ENCODE results near the gene ATG101. TPM values are rescaled to one million over a fixed set of nuclear protein-coding genes. Genes with fewer than 3 reads are reported as not detected.

Gene ATG101
- total and polyA plus RNA-seq, 8 donors = 7.6 to 105 (median 37.2) TPM

GRCh38 chr12:52052468-52053186, 17.2 kb upstream of the ATG101 start:
- Histone ChIP-seq H3K36me3 (peaks cover 31 to 40% (median 38%) of the 10 kb centered on the region in 4 donors), H3K27me3 (no peaks in the 10 kb centered on the region), H3K4me1 (peaks cover 34 to 76% (median 41%) of the 10 kb centered on the region in 4 donors), H3K4me3 (peak overlapping the region; percentile 59 to 80 (median 67)), H3K9me3 (no peaks in the 10 kb centered on the region), H3K27ac (peak overlapping the region; percentile 89 to 100 (median 98))
- intact Hi-C loops (cut with DNase I; ENCODE audit: low total_unique reads) = no loop called here
- DNase-seq = peak; percentile 77 to 83
- WGBS, 5 donors = 31 to 41% (median 34%) methylated on average over 7 of the region's 7 CpGs
- TF ChIP-seq POLR2AphosphoS5 (IDR thresholded peaks at IDR 0.05) (peak in 2 of 3 donors; percentile 19 to 78), CTCF (IDR thresholded peaks at IDR 0.05) (no peak), EP300 (IDR thresholded peaks at IDR 0.05) (no peak), POLR2A (IDR thresholded peaks at IDR 0.05) (no peak)

- Histone ChIP-seq H3K27me3 (no peaks in the 10 kb centered on the region), H3K27ac (peak overlapping the region; percentile 89 to 100 (median 98)), H3K4me1 (peaks cover 34 to 76% (median 43%) of the 10 kb centered on the region in 4 donors), H3K9me3 (no peaks in the 10 kb centered on the region), H3K4me3 (peak overlapping the region; percentile 59 to 80 (median 67)), H3K36me3 (peaks cover 34 to 50% (median 49%) of the 10 kb centered on the region in 4 donors)
- peak; percentile 59 to 72 for DNase-seq
- TF ChIP-seq POLR2AphosphoS5 (IDR thresholded peaks at IDR 0.05) (peak; percentile 3 to 42 (median 41)), POLR2A (IDR thresholded peaks at IDR 0.05) (no peak), EP300 (IDR thresholded peaks at IDR 0.05) (no peak), CTCF (IDR thresholded peaks at IDR 0.05) (no peak)
- 59 to 77% (median 64%) methylated on average over 6 to 9 of the region's 9 CpGs for WGBS, 5 donors
- intact Hi-C loops (cut with DNase I; ENCODE audit: low total_unique reads) = no loop called here
Measured at GRCh38 chr12:52053536-52054209, 16.1 kb upstream of the ATG101 start.

- Histone ChIP-seq H3K9me3 (no peaks in the 10 kb centered on the region), H3K36me3 (peaks cover 38 to 56% (median 55%) of the 10 kb centered on the region in 4 donors), H3K27ac (peak overlapping the region in 4 of 5 donors; percentile 89 to 100 (median 98)), H3K27me3 (no peaks in the 10 kb centered on the region), H3K4me3 (peak overlapping the region in 3 of 4 donors; percentile 59 to 80 (median 63)), H3K4me1 (peaks cover 34 to 74% (median 45%) of the 10 kb centered on the region in 4 donors)
- intact Hi-C loops (cut with DNase I; ENCODE audit: low total_unique reads) = no loop called here
- WGBS, 5 donors = 82 to 88% (median 87%) methylated on average over 21 of the region's 21 CpGs
- peak in 2 of 3 donors; percentile 38 to 70 for TF ChIP-seq POLR2AphosphoS5 (IDR thresholded peaks at IDR 0.05)
- no peak for TF ChIP-seq CTCF (IDR thresholded peaks at IDR 0.05)
- no peak for TF ChIP-seq EP300 (IDR thresholded peaks at IDR 0.05)
- TF ChIP-seq POLR2A (IDR thresholded peaks at IDR 0.05) = no peak
- peak; percentile 26 to 62 for DNase-seq
Measured at GRCh38 chr12:52054231-52054832, 15.4 kb upstream of the ATG101 start.
